Ascending aorta (tissue), 2 donors: Measurements from ENCODE around the gene TUBA3C. TPM values are rescaled to one million over a fixed set of nuclear protein-coding genes. Genes with fewer than 3 reads are reported as not detected.

ENCODE experiments used
- DNase-seq, 2 donors: peaks; one replicate each; pipeline ENCODE4 v3.0.0-alpha.2; 2019; ENCODE audit warnings: low spot score in 2 of 2
- H3K27ac ChIP-seq, 2 donors: fragments of 200-600 bp; sonication (generic); one replicate each; pipeline ENCODE4 v1.5.1; 2016 to 2017; ENCODE audit warnings: mild to moderate bottlenecking in 1 of 2
- H3K27me3 ChIP-seq: fragments of 200-600 bp; sonication (generic); one replicate; pipeline ENCODE4 v1.5.1; 2017
- H3K36me3 ChIP-seq, 2 donors: fragments of 200-600 bp; sonication (generic); one replicate each; pipeline ENCODE4 v1.5.1; 2016
- H3K4me1 ChIP-seq, 2 donors: fragments of 200-600 bp; sonication (generic); one replicate each; pipeline ENCODE4 v1.5.1; 2016 to 2017; ENCODE audit warnings: mild to moderate bottlenecking in 1 of 2
- H3K4me3 ChIP-seq, 2 donors: fragments of 200-600 bp; sonication (generic); one replicate each; pipeline ENCODE4 v1.5.1; 2016 to 2017; ENCODE audit warnings: mild to moderate bottlenecking in 1 of 2
- H3K9me3 ChIP-seq, 2 donors: fragments of 200-600 bp; sonication (generic); one replicate each; pipeline ENCODE4 v1.5.1; 2016
- intact Hi-C: fragments of 100-400 bp; cut with DNase I; formaldehyde crosslinking; loops from one replicate; pipeline ENCODE4 v1.15.1; 2023
- total RNA-seq: library from RNA; depleted of rRNA; stranded (reverse); fragments of >200 nt; gene quantifications from one replicate; pipeline ENCODE4 v1.1.0, GENCODE V29; 2016
- TF ChIP-seq, protein P1 (sequence below), 3 experiments: fragments of 200-600 bp in 2 of 3; fragments of 450-650 bp in 1 of 3; sonication (generic) in 2 of 3; IDR thresholded peaks; one replicate each; pipeline ENCODE4 v1.5.1; 2016 to 2019; ENCODE audit warnings: antibody characterized with exemption in 3 of 3, mild to moderate bottlenecking in 1 of 3, moderate library complexity in 1 of 3

Gene TUBA3C
- total RNA-seq, 1 donor from 2014 or later: not detected

DNA sequence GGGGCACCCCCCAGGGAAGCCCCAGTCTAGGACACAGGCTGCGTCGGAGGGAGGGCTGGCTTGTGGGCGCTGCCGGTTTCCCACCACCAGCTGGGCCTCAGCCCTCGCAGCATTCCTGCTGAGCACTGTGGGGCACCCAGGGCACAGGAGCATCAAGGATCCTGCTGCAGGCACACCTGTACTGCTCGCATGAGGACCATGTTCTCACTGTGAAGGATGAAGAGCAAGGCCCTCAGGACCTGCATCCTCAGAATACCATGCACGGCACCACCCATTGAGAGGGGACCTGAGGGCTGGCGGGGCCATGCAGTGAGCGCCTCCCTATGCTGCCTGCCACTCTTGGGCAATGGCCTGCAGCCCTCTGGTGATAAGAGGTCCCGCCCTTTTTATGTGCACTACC lies 31.4 kb downstream of the TUBA3C start:
- Histone ChIP-seq H3K36me3 (no peaks in the 10 kb centered on the region), H3K27ac (no peak overlapping the region), H3K4me3 (no peak overlapping the region), H3K27me3 (no peaks in the 10 kb centered on the region), H3K9me3 (no peaks in the 10 kb centered on the region), H3K4me1 (no peaks in the 10 kb centered on the region)
- TF ChIP-seq, protein P1, sequence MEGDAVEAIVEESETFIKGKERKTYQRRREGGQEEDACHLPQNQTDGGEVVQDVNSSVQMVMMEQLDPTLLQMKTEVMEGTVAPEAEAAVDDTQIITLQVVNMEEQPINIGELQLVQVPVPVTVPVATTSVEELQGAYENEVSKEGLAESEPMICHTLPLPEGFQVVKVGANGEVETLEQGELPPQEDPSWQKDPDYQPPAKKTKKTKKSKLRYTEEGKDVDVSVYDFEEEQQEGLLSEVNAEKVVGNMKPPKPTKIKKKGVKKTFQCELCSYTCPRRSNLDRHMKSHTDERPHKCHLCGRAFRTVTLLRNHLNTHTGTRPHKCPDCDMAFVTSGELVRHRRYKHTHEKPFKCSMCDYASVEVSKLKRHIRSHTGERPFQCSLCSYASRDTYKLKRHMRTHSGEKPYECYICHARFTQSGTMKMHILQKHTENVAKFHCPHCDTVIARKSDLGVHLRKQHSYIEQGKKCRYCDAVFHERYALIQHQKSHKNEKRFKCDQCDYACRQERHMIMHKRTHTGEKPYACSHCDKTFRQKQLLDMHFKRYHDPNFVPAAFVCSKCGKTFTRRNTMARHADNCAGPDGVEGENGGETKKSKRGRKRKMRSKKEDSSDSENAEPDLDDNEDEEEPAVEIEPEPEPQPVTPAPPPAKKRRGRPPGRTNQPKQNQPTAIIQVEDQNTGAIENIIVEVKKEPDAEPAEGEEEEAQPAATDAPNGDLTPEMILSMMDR (IDR thresholded peaks at IDR 0.05): no peak
- intact Hi-C loops: no loop called here
- DNase-seq: no peak

DNA sequence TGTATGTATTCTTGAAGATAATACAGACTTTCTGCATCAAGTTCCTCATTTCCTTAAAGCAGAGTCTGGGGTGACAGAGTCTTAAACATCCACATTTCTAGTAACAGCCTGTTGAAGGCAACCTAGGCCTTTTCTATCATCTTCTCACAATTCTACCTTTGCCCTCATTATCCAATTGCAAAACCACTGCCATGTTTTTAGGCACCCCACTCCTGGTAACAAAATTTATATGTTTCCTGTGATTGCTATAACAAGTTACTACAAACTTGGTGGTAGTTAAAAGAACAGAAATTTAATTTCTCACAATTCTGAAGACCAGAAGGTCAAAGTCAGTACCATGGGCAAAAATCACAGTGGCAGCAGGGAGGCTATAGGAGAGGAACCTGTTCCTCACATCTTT lies 33.1 kb downstream of the TUBA3C start:
- Histone ChIP-seq H3K36me3 (no peaks in the 10 kb centered on the region), H3K4me1 (no peaks in the 10 kb centered on the region), H3K9me3 (no peaks in the 10 kb centered on the region), H3K27me3 (no peaks in the 10 kb centered on the region), H3K4me3 (no peak overlapping the region), H3K27ac (no peak overlapping the region)
- TF ChIP-seq, protein P1 (IDR thresholded peaks at IDR 0.05): no peak
- no peak for DNase-seq
- intact Hi-C loops: no loop called here
